IMR-90 (cell line): ENCODE results near the gene DOCK9.

Experiments
- BHLHE40 ChIP-seq: fragments of 150-350 bp; IDR thresholded peaks from 2 replicates; pipeline ENCODE4 v1.6.1; 2016; ENCODE audit warnings: mild to moderate bottlenecking, low read depth, low read length
- CEBPB ChIP-seq: IDR thresholded peaks from 2 replicates; pipeline ENCODE4 v1.6.1; 2012; ENCODE audit warnings: low read depth, low read length, improper control_type of control experiment
- CHD1 ChIP-seq: IDR thresholded peaks from 2 replicates; pipeline ENCODE4 v1.6.1; 2012; ENCODE audit warnings: low read depth, low read length, improper control_type of control experiment
- FOS ChIP-seq: fragments of 150-350 bp; IDR thresholded peaks from 2 replicates; pipeline ENCODE4 v1.6.1; 2016; ENCODE audit warnings: low read depth, low read length
- MAFK ChIP-seq: IDR thresholded peaks from 2 replicates; pipeline ENCODE4 v1.6.1; 2012; ENCODE audit warnings: low read depth, low read length, improper control_type of control experiment
- MAZ ChIP-seq: IDR thresholded peaks from 2 replicates; pipeline ENCODE4 v1.6.1; 2012; ENCODE audit warnings: low read depth, mild to moderate bottlenecking, low read length, improper control_type of control experiment, moderate library complexity, borderline replicate concordance
- MXI1 ChIP-seq: IDR thresholded peaks from 2 replicates; pipeline ENCODE4 v1.6.1; 2012; ENCODE audit warnings: low read depth, mild to moderate bottlenecking, low read length, moderate library complexity, borderline replicate concordance
- NFE2L2 ChIP-seq: fragments of 150-350 bp; IDR thresholded peaks from 2 replicates; pipeline ENCODE4 v1.6.1; 2016; ENCODE audit warnings: low read depth, mild to moderate bottlenecking, low read length
- POLR2A ChIP-seq: IDR thresholded peaks from 2 replicates; pipeline ENCODE4 v1.6.1; 2012; ENCODE audit warnings: mild to moderate bottlenecking, low read depth, low read length
- RAD21 ChIP-seq: IDR thresholded peaks from 2 replicates; pipeline ENCODE4 v1.6.1; 2012; ENCODE audit warnings: low read length, improper control_type of control experiment
- RCOR1 ChIP-seq: IDR thresholded peaks from 2 replicates; pipeline ENCODE4 v1.6.1; 2012; ENCODE audit warnings: mild to moderate bottlenecking, low read length, improper control_type of control experiment; ENCODE audit not compliant: insufficient replicate concordance
- TF ChIP-seq, protein P1 (sequence below): conservative IDR thresholded peaks from 2 replicates; pipeline ENCODE4 v1.5.1; 2012; ENCODE audit warnings: mild to moderate bottlenecking, low read depth, low read length, improper control_type of control experiment
- TF ChIP-seq, protein P2 (sequence below): fragments of 150-350 bp; IDR thresholded peaks from 2 replicates; pipeline ENCODE4 v1.6.1; 2017; ENCODE audit warnings: mild to moderate bottlenecking, antibody characterized with exemption, low read length, low read depth
- TF ChIP-seq, protein P3 (sequence below): fragments of 150-350 bp; IDR thresholded peaks from 2 replicates; pipeline ENCODE4 v1.6.1; 2016; ENCODE audit warnings: low read depth, mild to moderate bottlenecking, low read length, moderate library complexity, borderline replicate concordance

DNA sequence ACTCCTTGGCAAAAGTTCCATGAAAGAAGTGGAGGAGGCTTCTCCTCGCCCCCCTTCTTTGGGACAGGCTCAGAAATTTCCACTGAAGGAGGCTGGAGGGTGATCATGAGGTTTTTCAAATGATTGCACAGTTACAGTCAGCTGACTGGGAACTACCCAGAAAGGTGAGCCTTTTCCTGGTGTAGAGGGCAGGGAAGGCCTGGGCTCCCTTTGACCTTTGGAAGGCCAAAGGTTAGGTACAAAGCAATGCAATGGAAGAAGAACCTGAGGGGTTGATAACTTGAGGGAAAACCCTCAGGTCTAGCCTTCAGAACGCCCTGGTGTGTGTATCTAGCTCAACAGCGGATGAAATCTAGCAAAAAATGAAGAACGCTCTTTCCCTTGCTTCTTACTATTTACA lies 175.3 kb downstream of the DOCK9 start:
- TF ChIP-seq, protein P1, sequence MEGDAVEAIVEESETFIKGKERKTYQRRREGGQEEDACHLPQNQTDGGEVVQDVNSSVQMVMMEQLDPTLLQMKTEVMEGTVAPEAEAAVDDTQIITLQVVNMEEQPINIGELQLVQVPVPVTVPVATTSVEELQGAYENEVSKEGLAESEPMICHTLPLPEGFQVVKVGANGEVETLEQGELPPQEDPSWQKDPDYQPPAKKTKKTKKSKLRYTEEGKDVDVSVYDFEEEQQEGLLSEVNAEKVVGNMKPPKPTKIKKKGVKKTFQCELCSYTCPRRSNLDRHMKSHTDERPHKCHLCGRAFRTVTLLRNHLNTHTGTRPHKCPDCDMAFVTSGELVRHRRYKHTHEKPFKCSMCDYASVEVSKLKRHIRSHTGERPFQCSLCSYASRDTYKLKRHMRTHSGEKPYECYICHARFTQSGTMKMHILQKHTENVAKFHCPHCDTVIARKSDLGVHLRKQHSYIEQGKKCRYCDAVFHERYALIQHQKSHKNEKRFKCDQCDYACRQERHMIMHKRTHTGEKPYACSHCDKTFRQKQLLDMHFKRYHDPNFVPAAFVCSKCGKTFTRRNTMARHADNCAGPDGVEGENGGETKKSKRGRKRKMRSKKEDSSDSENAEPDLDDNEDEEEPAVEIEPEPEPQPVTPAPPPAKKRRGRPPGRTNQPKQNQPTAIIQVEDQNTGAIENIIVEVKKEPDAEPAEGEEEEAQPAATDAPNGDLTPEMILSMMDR, result no peak
- TF ChIP-seq FOS (no peak), NFE2L2 (no peak), MAZ (no peak), CEBPB (no peak), RCOR1 (no peak), BHLHE40 (no peak), MAFK (no peak), POLR2A (no peak), RAD21 (no peak), MXI1 (no peak), CHD1 (no peak)
- TF ChIP-seq, protein P2, sequence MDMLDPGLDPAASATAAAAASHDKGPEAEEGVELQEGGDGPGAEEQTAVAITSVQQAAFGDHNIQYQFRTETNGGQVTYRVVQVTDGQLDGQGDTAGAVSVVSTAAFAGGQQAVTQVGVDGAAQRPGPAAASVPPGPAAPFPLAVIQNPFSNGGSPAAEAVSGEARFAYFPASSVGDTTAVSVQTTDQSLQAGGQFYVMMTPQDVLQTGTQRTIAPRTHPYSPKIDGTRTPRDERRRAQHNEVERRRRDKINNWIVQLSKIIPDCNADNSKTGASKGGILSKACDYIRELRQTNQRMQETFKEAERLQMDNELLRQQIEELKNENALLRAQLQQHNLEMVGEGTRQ, result no peak
- TF ChIP-seq, protein P3, sequence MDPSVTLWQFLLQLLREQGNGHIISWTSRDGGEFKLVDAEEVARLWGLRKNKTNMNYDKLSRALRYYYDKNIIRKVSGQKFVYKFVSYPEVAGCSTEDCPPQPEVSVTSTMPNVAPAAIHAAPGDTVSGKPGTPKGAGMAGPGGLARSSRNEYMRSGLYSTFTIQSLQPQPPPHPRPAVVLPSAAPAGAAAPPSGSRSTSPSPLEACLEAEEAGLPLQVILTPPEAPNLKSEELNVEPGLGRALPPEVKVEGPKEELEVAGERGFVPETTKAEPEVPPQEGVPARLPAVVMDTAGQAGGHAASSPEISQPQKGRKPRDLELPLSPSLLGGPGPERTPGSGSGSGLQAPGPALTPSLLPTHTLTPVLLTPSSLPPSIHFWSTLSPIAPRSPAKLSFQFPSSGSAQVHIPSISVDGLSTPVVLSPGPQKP, result no peak
